OCI-LY3 (cell line): ENCODE measurements around the gene C7orf33.

Experiments
- H2AFZ ChIP-seq: fragments of 200-600, 300-600 bp; shearing (Covaris generic); 2 replicates; pipeline ENCODE4 v1.6.0; 2014; ENCODE audit warnings: antibody characterized with exemption, low read depth, low read length
- H3K27ac ChIP-seq: fragments of 200-600, 300-600 bp; sonication (generic); 2 replicates; pipeline ENCODE4 v1.5.1; 2014; ENCODE audit warnings: mild to moderate bottlenecking, low read length, moderate library complexity, mixed read lengths
- H3K27me3 ChIP-seq: fragments of 200-600, 300-600 bp; sonication (generic); 2 replicates; pipeline ENCODE4 v1.6.1; 2014; ENCODE audit warnings: low read depth, low read length, mixed read lengths
- H3K36me3 ChIP-seq: fragments of 200-600, 300-600 bp; sonication (generic); replicated peaks from 2 replicates; pipeline ENCODE3; 2014; ENCODE audit warnings: low read depth, low read length, mixed read lengths
- H3K4me1 ChIP-seq: fragments of 300-600, 200-600 bp; sonication (generic); 2 replicates; pipeline ENCODE4 v1.6.1; 2014; ENCODE audit warnings: low read length, mixed read lengths
- H3K4me2 ChIP-seq: fragments of 200-600, 300-600 bp; sonication (generic); 2 replicates; pipeline ENCODE4 v1.6.1; 2014; ENCODE audit warnings: low read length, mixed read lengths
- H3K4me3 ChIP-seq: fragments of 300-600, 200-600 bp; sonication (generic); 2 replicates; pipeline ENCODE4 v1.5.1; 2014; ENCODE audit warnings: antibody characterized with exemption, mild to moderate bottlenecking, low read length, moderate library complexity
- H3K79me2 ChIP-seq: fragments of 300-600, 200-600 bp; shearing (Covaris generic); 2 replicates; pipeline ENCODE4 v1.6.1; 2014; ENCODE audit warnings: mild to moderate bottlenecking, low read length, mixed read lengths
- H3K9ac ChIP-seq: fragments of 300-600, 200-600 bp; shearing (Covaris generic); 2 replicates; pipeline ENCODE4 v1.6.0; 2014; ENCODE audit warnings: mild to moderate bottlenecking, low read length, moderate library complexity
- H3K9me3 ChIP-seq: fragments of 200-600, 300-600 bp; shearing (Covaris generic); 2 replicates; pipeline ENCODE4 v1.6.1; 2014; ENCODE audit warnings: low read length, mixed read lengths; ENCODE audit not compliant: insufficient read depth
- H4K20me1 ChIP-seq: fragments of 200-600, 300-600 bp; sonication (generic); 2 replicates; pipeline ENCODE4 v1.6.1; 2016; ENCODE audit warnings: low read length, mixed read lengths; ENCODE audit not compliant: insufficient read depth
- CTCF ChIP-seq: fragments of 200-600, 300-600 bp; sonication (generic); IDR thresholded peaks from 2 replicates; pipeline ENCODE4 v1.5.1; 2014; ENCODE audit warnings: antibody characterized with exemption, low read length, low read depth
- EZH2phosphoT487 ChIP-seq: fragments of 200-600 bp; shearing (Covaris generic); IDR thresholded peaks from 2 replicates; pipeline ENCODE4 v1.6.1; 2018; ENCODE audit warnings: antibody characterized with exemption, mixed run types, low read depth

The C7orf33 gene

GRCh38 chr7:148622887-148623585, 32.5 kb downstream of the C7orf33 start:
- H3K4me1 ChIP-seq, result peaks cover 11% of the 10 kb centered on the region
- peaks cover 17% of the 10 kb centered on the region for H3K9me3 ChIP-seq
- no peaks in the 10 kb centered on the region for H3K79me2 ChIP-seq
- peaks cover 10% of the 10 kb centered on the region; the same call in 1 of the 2 replicates for H3K27me3 ChIP-seq
- no peak overlapping the region for H3K9ac ChIP-seq
- no peak overlapping the region for H2AFZ ChIP-seq
- no peak overlapping the region for H3K4me3 ChIP-seq
- H3K27ac ChIP-seq, result no peak overlapping the region
- no peaks in the 10 kb centered on the region for H4K20me1 ChIP-seq
- H3K36me3 ChIP-seq, result peaks cover 3% of the 10 kb centered on the region
- no peak overlapping the region for H3K4me2 ChIP-seq
- TF ChIP-seq CTCF (no peak), EZH2phosphoT487 (no peak)

DNA sequence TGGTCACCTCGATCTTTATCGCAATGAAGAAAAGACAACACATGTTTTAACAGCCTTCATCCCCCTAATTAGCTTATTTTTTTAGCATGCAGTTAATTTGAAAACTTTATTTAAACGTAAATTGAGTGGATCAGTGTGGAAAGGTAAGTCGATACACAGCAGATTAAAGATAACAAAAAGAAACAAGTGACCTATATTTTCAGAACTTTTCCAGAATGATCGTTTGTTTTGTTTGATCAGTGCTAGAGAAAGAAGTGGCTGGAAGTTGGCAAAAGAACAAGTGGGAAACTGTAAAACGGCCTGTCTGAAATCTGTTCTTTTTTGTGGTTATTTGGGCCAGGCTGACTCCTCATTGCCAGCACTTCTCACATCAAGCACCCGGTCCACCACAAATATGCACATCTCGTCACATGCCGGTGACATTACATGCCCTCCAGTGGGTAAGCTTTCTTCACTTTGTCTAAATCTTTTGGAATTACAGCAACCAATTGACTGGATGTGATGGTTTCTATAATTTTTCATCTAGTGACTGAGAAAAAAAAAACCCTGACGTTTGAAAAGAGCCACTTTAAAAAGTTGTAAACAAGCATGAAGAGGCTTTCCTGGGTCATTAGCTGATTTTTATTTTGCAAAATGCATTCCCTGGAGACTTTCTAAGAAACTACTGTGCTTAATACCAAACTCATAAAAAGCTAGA, 33.2 kb downstream of the C7orf33 start:
- H4K20me1 ChIP-seq, result no peaks in the 10 kb centered on the region
- no peak overlapping the region for H3K9ac ChIP-seq
- peaks cover 10% of the 10 kb centered on the region; the same call in 1 of the 2 replicates for H3K27me3 ChIP-seq
- no peak overlapping the region for H2AFZ ChIP-seq
- peaks cover 3% of the 10 kb centered on the region for H3K36me3 ChIP-seq
- peaks cover 18% of the 10 kb centered on the region for H3K4me1 ChIP-seq
- no peak for TF ChIP-seq EZH2phosphoT487
- no peak for TF ChIP-seq CTCF
- no peaks in the 10 kb centered on the region for H3K79me2 ChIP-seq
- H3K27ac ChIP-seq, result no peak overlapping the region
- H3K4me2 ChIP-seq, result no peak overlapping the region
- H3K4me3 ChIP-seq, result no peak overlapping the region
- peaks cover 11% of the 10 kb centered on the region for H3K9me3 ChIP-seq

DNA sequence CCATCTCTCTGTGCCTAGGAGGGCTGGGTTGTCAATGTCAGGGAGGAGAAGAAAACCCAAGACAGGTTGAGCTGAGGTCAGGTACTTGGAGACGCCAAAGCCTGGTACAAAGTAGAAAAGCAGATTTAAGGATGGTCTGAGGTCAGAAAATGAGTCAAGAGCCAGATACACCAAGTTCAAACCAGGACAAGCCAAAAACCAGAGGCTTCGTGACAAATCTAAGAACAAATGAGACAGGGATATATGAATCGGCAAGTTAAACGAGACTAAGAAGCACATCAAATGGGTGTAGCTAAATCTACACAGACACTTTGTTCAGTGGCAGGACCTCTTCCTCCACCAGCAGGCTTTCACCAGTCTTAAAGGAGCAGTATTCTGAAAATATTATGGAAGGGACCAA, 34.2 kb downstream of the C7orf33 start:
- no peak for TF ChIP-seq CTCF
- TF ChIP-seq EZH2phosphoT487, result no peak
- Histone ChIP-seq H3K79me2 (no peaks in the 10 kb centered on the region), H3K27me3 (peaks cover 10% of the 10 kb centered on the region; the same call in 1 of the 2 replicates), H3K9ac (no peak overlapping the region), H3K4me3 (no peak overlapping the region), H2AFZ (no peak overlapping the region), H3K4me1 (peaks cover 28% of the 10 kb centered on the region), H4K20me1 (no peaks in the 10 kb centered on the region), H3K27ac (no peak overlapping the region), H3K36me3 (peaks cover 3% of the 10 kb centered on the region), H3K9me3 (peaks cover 11% of the 10 kb centered on the region), H3K4me2 (no peak overlapping the region)

- H3K4me2 ChIP-seq, result no peak overlapping the region
- H3K9ac ChIP-seq, result no peak overlapping the region
- TF ChIP-seq CTCF (no peak), EZH2phosphoT487 (no peak)
- H3K79me2 ChIP-seq, result no peaks in the 10 kb centered on the region
- peaks cover 3% of the 10 kb centered on the region for H3K36me3 ChIP-seq
- H3K27me3 ChIP-seq, result peaks cover 8% of the 10 kb centered on the region; the same call in 1 of the 2 replicates
- no peak overlapping the region for H3K4me3 ChIP-seq
- H3K27ac ChIP-seq, result no peak overlapping the region
- H2AFZ ChIP-seq, result no peak overlapping the region
- peaks cover 35% of the 10 kb centered on the region for H3K4me1 ChIP-seq
- no peaks in the 10 kb centered on the region for H4K20me1 ChIP-seq
- H3K9me3 ChIP-seq, result peaks cover 11% of the 10 kb centered on the region
Observed at GRCh38 chr7:148625342-148625741, 34.8 kb downstream of the C7orf33 start.
